Measurements from ENCODE around the gene VPS9D1.

VPS9D1 gene

DNA sequence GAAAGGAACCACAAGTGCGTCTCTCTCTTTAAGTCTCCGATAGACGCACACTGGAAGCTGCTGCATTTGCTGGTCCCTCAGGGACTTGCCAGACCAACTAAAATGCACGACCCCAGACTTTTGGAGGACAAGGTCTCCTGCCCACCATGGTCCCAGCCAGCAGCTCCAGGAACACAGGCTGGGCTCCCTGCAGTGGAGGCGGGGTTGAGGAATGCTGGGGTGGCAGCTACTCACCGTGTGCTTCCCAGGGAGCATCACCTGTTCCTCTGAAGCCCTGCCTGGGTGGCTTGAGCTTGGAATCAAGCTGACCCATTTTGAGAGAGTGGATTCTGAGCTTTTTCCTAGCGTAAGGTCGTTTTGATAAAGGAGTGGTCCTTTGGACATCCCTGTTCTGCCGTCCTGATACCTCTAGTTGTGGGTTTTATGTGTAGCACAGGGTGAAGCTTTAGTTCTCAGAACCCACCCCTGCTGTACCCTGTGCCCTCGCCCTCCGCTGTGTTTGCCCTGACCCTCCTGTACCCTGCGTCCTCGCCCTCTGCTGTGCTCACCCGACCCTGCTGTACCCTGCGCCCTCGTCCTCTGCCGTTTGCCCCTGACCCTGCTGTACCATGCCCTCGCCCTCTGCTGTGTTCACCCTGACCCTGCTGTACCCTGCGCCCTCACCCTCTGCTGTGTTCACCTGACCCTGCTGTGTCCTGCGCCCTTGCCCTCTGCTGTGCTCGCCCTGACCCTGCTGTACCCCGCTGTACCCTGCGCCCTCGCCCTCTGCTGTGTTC lies 11.6 kb upstream of the VPS9D1 start:
- no peak for DNase-seq

- no peak for DNase-seq
These were observed 10.0 kb upstream of the VPS9D1 start for GRCh38 chr16:89730610-89731234.

- DNase-seq: no peak
These were observed 9.3 kb upstream of the VPS9D1 start for GRCh38 chr16:89729863-89730593.

GRCh38 chr16:89729293-89729692 lies 8.6 kb upstream of the VPS9D1 start:
- no peak for DNase-seq

- no peak for DNase-seq
These were observed 6.9 kb upstream of the VPS9D1 start for GRCh38 chr16:89727406-89728120.

GRCh38 chr16:89723279-89724250 lies 2.9 kb upstream of the VPS9D1 start:
- DNase-seq: peak; percentile 87

DNA sequence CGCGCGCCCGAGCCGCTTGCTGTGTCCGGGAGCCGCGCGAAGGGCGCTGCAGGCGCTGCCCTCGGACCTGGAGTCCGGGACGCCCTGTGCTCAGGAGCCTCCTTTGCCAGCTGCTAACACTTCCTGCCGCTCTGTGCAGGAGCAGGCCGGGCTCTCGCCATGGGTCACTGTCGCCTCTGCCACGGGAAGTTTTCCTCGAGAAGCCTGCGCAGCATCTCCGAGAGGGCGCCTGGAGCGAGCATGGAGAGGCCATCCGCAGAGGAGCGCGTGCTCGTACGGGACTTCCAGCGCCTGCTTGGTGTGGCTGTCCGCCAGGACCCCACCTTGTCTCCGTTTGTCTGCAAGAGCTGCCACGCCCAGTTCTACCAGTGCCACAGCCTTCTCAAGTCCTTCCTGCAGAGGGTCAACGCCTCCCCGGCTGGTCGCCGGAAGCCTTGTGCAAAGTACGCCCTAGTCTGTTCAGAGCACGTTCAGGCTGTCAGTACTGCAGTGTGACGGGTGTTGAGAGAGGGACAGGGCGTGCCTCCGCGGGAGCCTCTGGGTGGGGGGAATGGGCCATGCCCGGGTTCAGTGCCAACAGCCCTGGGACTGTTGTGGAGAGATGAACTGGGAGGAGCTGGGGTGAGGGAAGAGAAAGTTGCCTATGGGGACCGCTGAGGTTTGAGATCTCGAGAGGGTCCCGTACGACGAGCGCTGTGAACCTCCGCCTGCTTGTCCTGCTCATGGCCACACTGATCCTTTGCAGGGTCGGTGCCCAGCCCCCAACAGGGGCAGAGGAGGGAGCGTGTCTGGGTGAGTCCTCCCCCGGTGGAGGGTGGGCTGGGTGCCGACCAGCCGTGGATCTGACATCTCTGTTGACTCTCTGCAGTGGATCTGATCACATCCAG lies 1.9 kb upstream of the VPS9D1 start:
- peak; percentile 90 for DNase-seq

GRCh38 chr16:89721546-89722391 lies 1.1 kb upstream of the VPS9D1 start:
- DNase-seq: peak; percentile 91

DNA sequence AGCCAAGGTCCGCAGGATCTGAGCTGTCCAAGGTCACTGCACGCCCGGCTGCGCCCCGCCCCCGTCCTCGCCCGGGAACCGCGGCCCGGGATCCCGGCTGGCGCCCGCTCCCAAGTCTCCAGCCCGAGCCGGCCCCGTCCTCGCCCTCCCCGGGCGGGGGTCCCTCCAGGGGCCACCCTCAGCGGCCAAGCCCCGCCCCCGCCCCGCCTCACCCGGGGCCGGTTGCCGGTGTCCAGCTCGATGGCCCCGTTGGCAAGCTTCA lies 216 bp downstream of the VPS9D1 start:
- no peak for DNase-seq

DNA sequence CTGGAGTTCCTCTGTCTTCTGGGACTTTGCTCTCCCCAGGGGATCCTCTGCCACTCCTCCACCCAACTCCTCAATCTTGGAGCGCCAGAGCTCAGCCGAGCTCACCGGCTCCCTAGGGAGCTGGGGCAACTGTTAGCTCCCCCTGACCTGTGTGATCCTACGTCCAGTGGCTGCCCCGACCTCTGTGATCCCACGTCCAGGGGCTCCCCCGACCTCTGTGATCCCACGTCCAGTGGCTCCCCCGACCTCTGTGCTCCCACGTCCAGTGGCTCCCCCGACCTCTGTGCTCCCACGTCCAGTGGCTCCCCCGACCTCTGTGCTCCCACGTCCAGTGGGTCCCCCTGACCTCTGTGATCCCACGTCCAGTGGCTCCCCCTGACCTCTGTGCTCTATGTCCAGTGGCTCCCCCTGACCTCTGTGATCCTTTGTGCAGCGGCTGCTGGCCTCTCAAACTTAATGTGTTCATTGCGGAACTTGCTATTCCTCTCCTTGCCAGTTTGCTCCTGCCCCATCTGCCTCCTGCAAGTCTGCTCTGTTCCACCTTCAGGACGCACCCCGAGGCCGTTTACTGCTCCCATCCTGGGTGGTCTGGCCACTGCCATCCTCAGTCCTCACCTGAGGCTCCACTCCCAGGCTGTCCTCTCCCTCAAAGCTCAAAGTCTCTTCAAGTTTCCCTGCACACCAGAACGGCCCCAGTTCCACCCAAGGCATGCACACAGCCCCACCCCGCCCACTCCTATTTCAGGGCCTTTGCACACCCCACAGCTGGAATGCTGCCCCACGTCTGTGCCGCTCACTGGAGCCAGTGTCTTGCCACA lies 2.8 kb downstream of the VPS9D1 start:
- no peak for DNase-seq

DNA sequence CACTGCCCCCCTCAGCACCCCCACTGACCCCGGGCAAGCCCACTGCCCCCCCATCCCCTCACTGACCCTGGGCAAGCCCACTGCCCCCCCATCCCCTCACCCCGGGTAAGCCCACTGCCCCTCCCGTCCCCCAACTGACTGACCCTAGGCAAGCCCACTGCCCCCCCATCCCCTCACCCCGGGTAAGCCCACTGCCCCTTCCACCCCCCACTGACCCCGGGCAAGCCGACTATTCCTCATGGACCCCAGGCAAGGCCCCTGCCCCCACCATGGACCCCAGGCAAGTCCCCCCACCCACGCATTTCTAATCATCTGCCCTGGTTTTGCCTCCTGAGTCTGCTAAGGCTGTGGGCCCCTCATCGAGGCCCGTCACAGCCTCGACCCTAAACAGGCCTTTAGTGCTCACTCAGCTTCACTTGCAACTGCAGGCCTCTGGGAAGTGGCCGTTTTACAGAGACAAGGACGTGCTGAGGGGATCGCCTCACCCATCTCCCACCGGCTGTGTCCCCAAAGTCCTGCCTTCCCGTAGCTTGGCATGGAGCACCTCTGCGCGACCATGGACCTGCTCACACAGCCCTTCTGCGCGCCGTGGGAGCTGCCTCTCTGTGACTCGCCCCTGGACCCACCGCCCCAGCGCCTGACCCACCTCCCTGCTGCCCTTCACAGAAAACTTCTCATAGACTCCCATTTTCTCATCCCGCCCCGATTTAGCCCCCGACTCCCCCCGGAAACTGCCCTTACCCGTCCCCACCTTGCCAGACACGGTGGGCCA lies 3.6 kb downstream of the VPS9D1 start:
- no peak for DNase-seq

- DNase-seq: no peak
These were observed 4.2 kb downstream of the VPS9D1 start for GRCh38 chr16:89716493-89716892.

DNA sequence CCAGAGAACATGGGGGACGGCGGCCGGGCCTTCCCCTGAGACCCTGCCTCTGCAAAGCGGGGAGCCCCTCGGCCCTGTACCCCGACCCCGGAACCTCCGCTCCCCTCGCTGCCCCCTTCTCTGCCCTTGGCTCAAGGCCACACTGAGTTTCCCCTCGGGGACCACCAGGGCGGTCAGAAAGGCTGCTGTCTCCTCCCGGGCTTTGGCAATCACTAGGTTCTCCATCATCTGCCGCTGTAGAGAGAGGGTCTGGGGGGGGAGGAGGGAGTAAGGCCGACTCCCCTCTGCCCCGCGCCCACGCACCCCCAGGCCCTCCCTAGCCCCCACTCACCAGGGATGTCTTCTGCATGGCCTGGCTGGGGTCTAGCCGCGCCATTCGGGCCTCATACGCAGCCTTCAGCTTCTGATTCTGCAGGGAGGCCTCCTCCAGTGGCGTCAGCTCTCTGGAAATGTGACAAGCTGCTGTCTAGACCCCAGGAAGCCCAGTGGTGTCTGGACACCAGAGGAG lies 8.4 kb downstream of the VPS9D1 start:
- no peak for DNase-seq

DNA sequence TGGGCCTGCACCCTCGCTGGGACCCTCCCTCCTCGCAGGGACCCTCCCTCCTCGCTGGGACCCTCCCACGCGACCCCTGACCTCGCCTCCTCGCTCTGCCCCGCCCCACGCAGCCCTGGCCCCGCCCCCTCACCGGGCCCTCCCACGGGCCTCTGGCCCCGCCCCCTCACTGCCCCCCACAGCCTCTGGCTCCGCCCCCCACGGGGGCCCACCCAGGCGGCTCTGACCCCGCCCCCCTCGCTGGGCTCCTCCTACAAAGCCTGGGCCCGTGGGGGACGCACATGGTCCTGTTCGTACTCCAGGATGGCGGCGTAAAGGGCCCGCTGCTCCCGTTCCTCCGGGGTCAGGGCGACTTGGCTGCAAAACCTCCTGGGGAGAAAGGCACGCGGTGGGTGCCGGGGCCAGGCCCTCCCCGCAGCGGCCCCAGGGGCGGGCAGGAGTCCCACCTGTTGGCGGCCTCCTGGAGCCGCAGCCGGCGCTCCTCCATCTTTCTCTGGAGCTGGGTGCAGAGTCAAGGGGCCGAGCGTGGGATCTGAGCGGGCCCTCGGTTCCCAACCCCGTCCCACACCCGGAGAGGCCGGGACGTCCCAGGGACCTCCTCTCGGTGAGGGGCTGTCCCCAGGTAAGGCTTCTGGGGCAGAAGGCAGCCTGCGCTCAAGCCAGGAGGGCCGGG lies 9.0 kb downstream of the VPS9D1 start:
- peak; percentile 92 for DNase-seq

GRCh38 chr16:89710709-89711564 lies 9.8 kb downstream of the VPS9D1 start:
- DNase-seq: no peak

- no peak for DNase-seq
These were observed 10.8 kb downstream of the VPS9D1 start for GRCh38 chr16:89709716-89710432.
